Natural killer cell treated with Interleukin-12 subunit alpha and Interleukin-12 subunit beta and Interleukin-15 and Interleukin-18, amount 100 ng/mL, for 72 hours (primary cell): ENCODE data around the gene MYLK. TPM values are rescaled to one million over a fixed set of nuclear protein-coding genes. Genes with fewer than 3 reads are reported as not detected.

Experiments used
- ATAC-seq, 2 donors: fragments of 150-1000 bp; cut with Tn5 transposase in 1 of 2; sonication (Bioruptor Pico), chemical (Tn5 transposase) in 1 of 2; 2 replicates each; pipeline ENCODE4 v1.10.0; 2021
- DNase-seq: peaks from one replicate; pipeline ENCODE4 v3.0.0; 2022; ENCODE audit warnings: low spot score
- H3K27ac Mint-ChIP-seq, 2 donors: 1 replicate in 1 of 2; 2 replicates in 1 of 2; pipeline ENCODE4 v1.8.0; 2022; ENCODE audit warnings: mixed read lengths in 2 of 2, mild to moderate bottlenecking in 1 of 2, moderate library complexity in 1 of 2
- H3K27me3 Mint-ChIP-seq, 2 donors: 1 replicate in 1 of 2; 2 replicates in 1 of 2; pipeline ENCODE4 v1.8.0; 2022; ENCODE audit warnings: mixed read lengths in 2 of 2
- H3K36me3 Mint-ChIP-seq: one replicate; pipeline ENCODE4 v1.8.0; 2022; ENCODE audit warnings: mixed read lengths
- H3K4me1 Mint-ChIP-seq, 2 donors: 1 replicate in 1 of 2; 2 replicates in 1 of 2; pipeline ENCODE4 v1.8.0; 2022; ENCODE audit warnings: low read depth in 2 of 2, mixed read lengths in 2 of 2, mild to moderate bottlenecking in 1 of 2
- H3K4me3 Mint-ChIP-seq: one replicate; pipeline ENCODE4 v1.8.0; 2022; ENCODE audit warnings: mixed read lengths
- H3K9me3 Mint-ChIP-seq: 2 replicates; pipeline ENCODE4 v1.8.0; 2022; ENCODE audit warnings: mixed read lengths
- total RNA-seq, 2 donors: library from RNA; stranded (reverse); gene quantifications; one replicate each; pipeline ENCODE4 v1.2.3, GENCODE V29; 2022

MYLK gene
- total RNA-seq, 2 donors from 2014 or later = 0.12 to 0.14 TPM

DNA sequence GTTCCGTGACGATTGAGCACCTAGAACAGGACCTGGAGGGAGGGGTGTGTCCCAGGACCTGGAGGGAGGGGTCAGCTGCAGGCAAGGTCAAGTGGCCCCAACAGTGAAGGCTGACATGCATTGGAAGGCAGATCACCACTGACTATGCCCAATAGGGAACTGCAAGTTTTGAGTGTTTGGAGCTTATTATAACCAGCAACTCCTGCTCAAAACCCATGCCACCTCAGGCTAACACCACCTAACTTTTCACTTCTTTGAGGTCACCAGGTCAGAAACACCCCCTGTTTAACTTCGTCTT lies 93.1 kb downstream of the MYLK start:
- Mint-ChIP-seq H3K4me1 (no peaks in the 10 kb centered on the region), H3K36me3 (no peaks in the 10 kb centered on the region)
- peak in 1 of 2 donors; percentile 29 for ATAC-seq

DNA sequence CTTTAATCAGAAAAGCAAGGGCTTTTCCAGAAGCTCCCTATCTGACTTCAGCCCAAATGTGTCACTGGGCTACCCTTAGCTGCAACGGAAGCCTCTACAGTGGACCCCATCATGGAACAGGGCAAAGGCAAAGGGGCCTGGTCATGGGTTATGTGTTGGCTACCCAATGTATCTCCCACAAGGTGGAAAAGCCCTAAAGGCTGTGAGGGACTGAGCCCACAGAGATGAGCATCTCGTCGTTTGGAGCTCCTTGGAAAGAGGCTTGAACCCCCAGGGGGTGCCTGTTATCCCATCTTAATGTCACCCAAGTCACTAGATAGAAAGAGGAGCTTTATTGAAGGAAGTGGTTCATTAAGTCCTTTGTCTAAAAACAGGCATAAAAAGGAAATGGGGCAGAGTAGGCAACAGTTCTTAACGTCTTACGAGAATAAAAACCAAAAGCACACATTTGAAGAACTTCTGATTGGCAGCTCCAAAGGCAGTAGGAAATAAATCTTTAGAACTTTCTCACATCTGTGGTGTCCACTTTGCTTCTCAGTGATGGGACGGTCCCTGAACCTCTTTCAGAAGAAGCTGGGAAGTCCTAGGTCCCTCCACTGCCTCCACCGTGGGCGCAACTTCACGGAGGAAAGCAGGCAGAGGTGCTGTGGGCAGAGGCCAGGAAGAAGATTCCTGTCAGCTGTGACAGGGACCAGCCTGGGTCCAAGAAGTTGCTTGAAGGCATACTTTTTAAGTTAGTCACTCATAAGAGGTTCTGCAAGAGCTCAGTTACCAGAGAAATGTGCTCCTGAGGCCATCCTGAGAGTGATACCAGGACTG lies 93.7 kb downstream of the MYLK start:
- ATAC-seq (peak in 1 of 2 donors; percentile 24), DNase-seq (no peak)
- Mint-ChIP-seq H3K27me3 (peaks cover 0 to 33% of the 10 kb centered on the region in 2 donors), H3K36me3 (no peaks in the 10 kb centered on the region), H3K27ac (no peak overlapping the region), H3K4me1 (no peaks in the 10 kb centered on the region), H3K9me3 (no peaks in the 10 kb centered on the region), H3K4me3 (no peak overlapping the region)

More for the DNA sequence above, 93.1 kb downstream of the MYLK start:
- Mint-ChIP-seq H3K9me3 (no peaks in the 10 kb centered on the region), H3K4me3 (no peak overlapping the region), H3K27me3 (peaks cover 0 to 36% of the 10 kb centered on the region in 2 donors), H3K27ac (no peak overlapping the region)
- no peak for DNase-seq

DNA sequence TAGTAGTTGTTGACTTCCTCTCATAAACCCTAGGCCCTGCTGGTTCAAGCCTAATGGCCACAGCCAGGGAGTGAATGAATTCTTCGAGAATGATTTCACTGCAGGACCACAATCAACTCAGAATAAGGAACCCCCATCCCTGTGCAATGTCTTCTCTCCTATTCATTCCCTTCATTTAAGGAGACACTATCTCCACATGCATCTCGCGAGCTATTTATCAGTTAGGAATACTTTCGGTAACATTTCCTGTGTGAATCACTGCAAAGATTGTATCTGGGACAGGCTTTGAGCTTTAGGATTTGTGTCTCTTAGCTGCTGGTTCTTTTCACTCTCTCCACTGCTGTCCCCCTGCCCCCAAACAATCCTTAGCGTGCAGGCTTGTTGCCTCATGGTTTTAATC lies 94.4 kb downstream of the MYLK start:
- H3K27ac Mint-ChIP-seq = no peak overlapping the region
- DNase-seq = no peak
- H3K9me3 Mint-ChIP-seq = no peaks in the 10 kb centered on the region
- no peak for ATAC-seq
- no peaks in the 10 kb centered on the region for H3K4me1 Mint-ChIP-seq
- H3K27me3 Mint-ChIP-seq = peaks cover 0 to 28% of the 10 kb centered on the region in 2 donors
- no peaks in the 10 kb centered on the region for H3K36me3 Mint-ChIP-seq
- no peak overlapping the region for H3K4me3 Mint-ChIP-seq

DNA sequence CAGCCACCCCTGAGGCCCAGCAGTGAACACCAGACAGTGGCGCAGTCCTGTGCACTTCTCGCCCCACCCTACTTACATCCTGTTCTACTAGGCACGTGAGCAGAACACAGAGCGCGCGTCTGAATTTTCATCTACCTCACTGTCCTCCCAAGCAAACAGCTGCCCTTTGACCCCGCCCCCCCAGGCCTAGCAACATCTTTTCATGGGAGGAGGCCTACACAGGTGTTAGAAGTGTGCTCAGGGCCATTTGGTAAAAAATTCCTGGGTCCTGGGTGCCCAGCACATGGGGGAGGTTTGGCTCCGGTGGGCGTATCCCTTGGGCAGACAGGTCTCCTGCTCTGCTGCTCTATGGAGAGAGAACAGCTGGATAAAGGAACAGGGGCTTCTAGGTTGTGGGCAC lies 95.0 kb downstream of the MYLK start:
- Mint-ChIP-seq H3K27ac (no peak overlapping the region), H3K36me3 (no peaks in the 10 kb centered on the region), H3K4me1 (no peaks in the 10 kb centered on the region), H3K4me3 (no peak overlapping the region), H3K27me3 (peaks cover 3 to 28% of the 10 kb centered on the region in 2 donors), H3K9me3 (no peaks in the 10 kb centered on the region)
- DNase-seq = no peak
- ATAC-seq = peak in 1 of 2 donors; percentile 17

DNA sequence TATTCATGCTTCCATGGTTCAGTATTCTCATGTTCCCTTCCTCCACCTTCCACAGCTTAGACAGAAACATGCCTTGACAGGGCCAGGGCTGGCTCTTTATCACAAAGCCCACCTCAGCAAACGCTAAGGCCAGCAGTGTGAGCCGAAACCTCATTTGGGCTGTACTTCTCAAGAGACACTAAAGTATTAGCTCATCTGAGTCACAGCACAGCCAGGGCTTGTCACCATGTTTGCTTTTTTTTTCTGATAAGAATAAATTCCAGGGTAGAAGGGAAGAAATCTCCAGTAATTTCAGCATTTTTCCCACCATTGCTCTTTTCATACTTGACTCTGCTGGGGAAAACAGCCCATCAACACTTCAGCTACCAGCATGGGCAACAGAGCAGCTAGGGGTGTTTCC lies 95.4 kb downstream of the MYLK start:
- no peak for DNase-seq
- no peak for ATAC-seq
- Mint-ChIP-seq H3K9me3 (no peaks in the 10 kb centered on the region), H3K4me1 (no peaks in the 10 kb centered on the region), H3K27ac (no peak overlapping the region), H3K36me3 (no peaks in the 10 kb centered on the region), H3K4me3 (no peak overlapping the region), H3K27me3 (peaks cover 3 to 28% of the 10 kb centered on the region in 2 donors)

DNA sequence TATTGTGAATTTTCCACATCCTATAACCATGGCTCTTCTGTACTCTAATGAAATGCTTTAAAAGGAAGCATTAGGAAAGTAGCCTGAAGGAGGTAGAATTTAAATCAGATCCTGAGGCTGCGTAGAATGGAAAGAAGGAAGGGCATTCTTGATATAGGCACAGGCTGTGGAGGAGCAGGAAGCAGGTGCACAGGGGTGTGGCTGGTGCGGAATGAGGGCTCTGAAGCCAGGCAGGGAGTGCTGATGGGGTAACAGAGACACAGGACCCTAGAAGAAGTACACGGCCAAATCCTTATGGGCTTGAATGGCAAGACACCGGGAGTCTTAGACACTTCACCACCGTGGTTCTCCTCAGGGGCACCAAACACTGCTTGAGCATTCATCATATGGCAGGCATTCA lies 97.0 kb downstream of the MYLK start:
- H3K27me3 Mint-ChIP-seq = peaks cover 3 to 16% of the 10 kb centered on the region in 2 donors
- no peaks in the 10 kb centered on the region for H3K9me3 Mint-ChIP-seq

DNA sequence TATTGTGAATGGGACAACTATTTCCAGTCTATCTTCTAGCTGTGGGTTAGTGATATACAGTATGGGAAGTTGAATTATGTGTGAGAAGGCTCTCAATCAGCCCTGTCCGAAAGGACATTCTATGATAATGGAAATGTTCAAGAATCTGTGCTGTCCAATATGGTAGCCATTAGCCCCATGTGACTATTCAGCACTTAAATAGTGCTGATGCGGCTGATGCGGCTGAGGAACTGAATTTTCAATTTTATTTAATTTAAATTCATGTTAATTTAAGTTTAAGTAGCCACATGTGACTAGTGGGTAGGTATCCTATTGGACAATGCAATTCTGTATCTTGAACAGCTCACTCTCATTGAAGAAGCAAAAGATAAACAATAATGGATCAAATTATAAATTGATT lies 98.5 kb downstream of the MYLK start:
- Mint-ChIP-seq H3K27ac (no peak overlapping the region), H3K4me1 (no peaks in the 10 kb centered on the region), H3K36me3 (no peaks in the 10 kb centered on the region), H3K9me3 (no peaks in the 10 kb centered on the region), H3K27me3 (peaks cover 5 to 9% of the 10 kb centered on the region in 2 donors), H3K4me3 (no peak overlapping the region)
- DNase-seq (no peak), ATAC-seq (no peak)

More for the DNA sequence above, 97.0 kb downstream of the MYLK start:
- ATAC-seq (no peak), DNase-seq (no peak)
- Mint-ChIP-seq H3K27ac (no peak overlapping the region), H3K4me1 (no peaks in the 10 kb centered on the region), H3K36me3 (no peaks in the 10 kb centered on the region), H3K4me3 (no peak overlapping the region)

DNA sequence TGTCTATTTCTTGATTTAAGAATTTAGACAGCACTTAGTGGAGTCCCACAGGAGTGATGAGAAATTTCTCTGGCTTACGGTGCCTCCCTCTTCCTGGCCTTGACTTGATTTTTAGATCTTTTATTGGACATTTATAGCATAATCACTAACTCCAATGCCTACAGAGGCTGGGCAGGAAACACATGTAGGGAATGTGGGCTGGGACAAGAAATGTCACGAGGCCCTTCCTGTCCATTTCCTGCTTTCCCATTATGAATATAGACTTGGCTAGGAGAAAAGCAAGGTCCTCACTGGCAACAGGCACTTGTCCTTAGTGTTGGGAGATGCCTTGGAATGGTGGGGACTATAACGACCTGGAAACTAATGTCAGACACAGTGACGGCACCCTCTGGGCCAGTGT lies 100.3 kb downstream of the MYLK start:
- Mint-ChIP-seq H3K9me3 (no peaks in the 10 kb centered on the region), H3K36me3 (no peaks in the 10 kb centered on the region), H3K27me3 (peaks cover 7 to 8% of the 10 kb centered on the region in 2 donors), H3K4me3 (no peak overlapping the region), H3K4me1 (no peaks in the 10 kb centered on the region), H3K27ac (no peak overlapping the region)
- no peak for ATAC-seq
- no peak for DNase-seq

DNA sequence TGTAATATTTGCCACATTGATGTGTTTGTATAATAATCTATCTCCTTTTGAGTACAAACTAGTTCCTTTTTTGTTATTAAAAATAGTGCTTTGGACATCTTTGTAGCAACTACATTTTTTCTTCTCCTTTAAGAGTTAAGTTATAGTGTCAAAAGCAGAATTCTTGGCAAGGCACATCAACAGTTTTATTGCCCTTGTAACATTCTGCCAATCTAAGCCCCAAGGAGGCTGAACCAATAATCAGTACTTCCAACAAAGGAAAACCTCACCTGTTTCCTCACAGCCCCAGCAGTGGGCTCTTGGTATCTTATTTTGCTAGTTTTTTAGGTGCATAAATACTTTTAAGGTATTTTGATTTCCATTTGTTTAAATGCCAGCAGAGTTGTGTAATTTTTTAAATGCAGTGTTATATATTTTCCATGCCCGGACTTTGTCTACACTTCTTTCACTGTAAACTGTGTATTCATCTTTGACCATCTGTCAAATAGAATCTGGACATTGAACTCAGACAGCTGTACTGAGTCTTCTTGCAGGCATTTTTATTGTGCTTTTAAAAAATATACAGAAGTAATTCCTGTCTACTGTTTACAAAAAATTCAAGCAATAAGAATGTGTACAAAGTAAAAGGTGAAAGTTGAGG lies 101.0 kb downstream of the MYLK start:
- no peaks in the 10 kb centered on the region for H3K36me3 Mint-ChIP-seq
- ATAC-seq = no peak
- no peaks in the 10 kb centered on the region for H3K4me1 Mint-ChIP-seq

DNA sequence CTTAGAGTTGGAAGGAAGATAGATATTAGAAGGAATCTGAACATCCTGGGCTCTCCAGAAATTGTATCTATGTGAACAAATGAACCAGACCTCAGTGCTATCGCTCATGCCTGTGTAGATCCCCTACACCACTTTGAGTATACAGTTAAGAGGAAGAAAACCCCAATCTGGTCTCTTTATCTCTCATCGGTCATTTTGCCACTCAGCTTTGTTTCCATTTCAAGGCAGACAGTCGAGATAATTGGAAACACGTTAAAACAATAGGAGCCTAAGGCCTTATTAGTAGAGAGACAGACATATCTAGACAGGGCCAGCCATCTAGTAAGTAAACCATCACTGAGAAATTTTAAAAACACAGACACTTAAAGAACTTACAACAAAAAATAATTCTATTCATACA lies 101.6 kb downstream of the MYLK start:
- ATAC-seq (no peak), DNase-seq (no peak)
- Mint-ChIP-seq H3K27me3 (peaks cover 7 to 8% of the 10 kb centered on the region in 2 donors), H3K4me3 (no peak overlapping the region), H3K4me1 (no peaks in the 10 kb centered on the region), H3K27ac (no peak overlapping the region), H3K36me3 (no peaks in the 10 kb centered on the region), H3K9me3 (no peaks in the 10 kb centered on the region)

More for the DNA sequence above, 101.0 kb downstream of the MYLK start:
- no peaks in the 10 kb centered on the region for H3K9me3 Mint-ChIP-seq
- no peak overlapping the region for H3K4me3 Mint-ChIP-seq
- no peak for DNase-seq
- peaks cover 7 to 8% of the 10 kb centered on the region in 2 donors for H3K27me3 Mint-ChIP-seq
- H3K27ac Mint-ChIP-seq = no peak overlapping the region

DNA sequence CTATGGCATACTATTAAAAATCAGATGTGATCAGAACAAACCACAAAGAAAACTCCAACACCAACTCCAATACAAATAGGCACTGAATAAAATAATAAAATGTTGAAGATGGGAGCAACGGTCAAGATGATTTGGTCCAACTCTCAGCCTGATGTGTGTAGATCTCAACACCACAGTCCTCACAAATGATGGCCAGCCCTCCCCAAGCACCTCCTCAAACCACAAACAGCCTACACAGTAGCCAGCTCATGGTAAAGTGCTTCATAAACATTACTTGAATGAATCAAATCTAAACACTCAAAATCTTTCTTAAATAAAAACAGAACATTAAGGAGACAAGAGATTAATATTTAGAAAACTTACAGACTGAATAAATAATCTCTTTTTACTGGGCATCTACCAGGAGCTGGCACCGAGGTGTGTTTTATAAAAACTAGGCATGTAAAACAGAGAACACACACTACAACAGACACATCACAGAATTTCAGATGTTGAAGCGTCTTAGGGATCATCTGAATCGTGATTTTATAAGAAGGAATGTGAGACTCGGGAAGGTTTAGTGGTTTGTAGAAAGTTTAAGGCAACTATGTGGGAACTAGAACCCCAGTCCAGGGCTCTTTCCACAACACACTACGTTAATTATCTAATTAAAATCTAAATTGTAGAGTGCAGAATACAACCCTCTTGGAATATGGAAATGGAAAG lies 102.4 kb downstream of the MYLK start:
- peaks cover 7 to 8% of the 10 kb centered on the region in 2 donors for H3K27me3 Mint-ChIP-seq
- H3K4me3 Mint-ChIP-seq = no peak overlapping the region
- no peaks in the 10 kb centered on the region for H3K36me3 Mint-ChIP-seq
- DNase-seq = no peak
- no peak overlapping the region for H3K27ac Mint-ChIP-seq
- no peaks in the 10 kb centered on the region for H3K9me3 Mint-ChIP-seq
- ATAC-seq = no peak
- no peaks in the 10 kb centered on the region for H3K4me1 Mint-ChIP-seq

DNA sequence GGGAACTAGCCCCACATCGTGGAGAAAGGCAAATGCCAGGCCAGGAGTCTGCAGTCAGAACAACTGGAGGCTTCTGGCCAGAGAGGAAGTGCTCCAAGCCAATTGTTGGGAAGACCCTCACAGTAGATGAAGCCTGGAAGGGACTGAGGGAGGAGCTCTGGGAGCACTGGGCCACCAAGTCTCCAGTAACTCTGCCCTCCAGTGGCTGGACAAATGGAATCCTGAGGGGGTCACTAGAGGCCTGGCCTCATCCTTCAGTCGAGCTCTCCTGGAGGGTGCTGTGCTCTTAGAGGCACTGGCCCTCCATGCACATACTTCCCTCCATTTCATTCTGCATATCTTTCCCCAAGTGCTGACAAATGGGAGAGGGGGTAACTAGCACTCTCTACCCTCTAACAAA lies 103.0 kb downstream of the MYLK start:
- H3K9me3 Mint-ChIP-seq = no peaks in the 10 kb centered on the region
- H3K36me3 Mint-ChIP-seq = no peaks in the 10 kb centered on the region
- no peak overlapping the region for H3K27ac Mint-ChIP-seq
- DNase-seq = no peak
- peaks cover 7 to 8% of the 10 kb centered on the region in 2 donors for H3K27me3 Mint-ChIP-seq
- ATAC-seq = no peak
- no peaks in the 10 kb centered on the region for H3K4me1 Mint-ChIP-seq
- H3K4me3 Mint-ChIP-seq = no peak overlapping the region

DNA sequence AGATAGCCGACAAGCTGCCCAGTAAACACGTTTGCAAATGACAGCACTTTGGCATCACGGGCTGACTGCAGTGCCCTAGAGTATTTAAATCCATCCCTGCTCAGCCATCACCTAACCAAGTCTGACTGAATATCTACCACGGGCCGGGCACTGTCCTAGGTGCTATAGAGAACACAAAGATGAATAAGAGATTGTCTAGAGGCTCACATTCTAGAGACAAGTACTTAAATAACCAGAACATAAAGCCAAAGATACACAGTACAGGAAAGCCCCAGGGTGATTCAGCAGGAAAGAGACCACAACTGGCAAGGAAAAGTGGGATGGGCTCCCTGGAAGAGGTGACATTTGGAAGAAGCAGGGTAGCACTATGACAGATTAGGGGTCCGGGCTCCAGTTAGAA lies 103.5 kb downstream of the MYLK start:
- DNase-seq (no peak), ATAC-seq (no peak)
- Mint-ChIP-seq H3K4me3 (no peak overlapping the region), H3K9me3 (no peaks in the 10 kb centered on the region), H3K27ac (no peak overlapping the region), H3K4me1 (no peaks in the 10 kb centered on the region), H3K27me3 (peaks cover 7 to 8% of the 10 kb centered on the region in 2 donors), H3K36me3 (no peaks in the 10 kb centered on the region)

DNA sequence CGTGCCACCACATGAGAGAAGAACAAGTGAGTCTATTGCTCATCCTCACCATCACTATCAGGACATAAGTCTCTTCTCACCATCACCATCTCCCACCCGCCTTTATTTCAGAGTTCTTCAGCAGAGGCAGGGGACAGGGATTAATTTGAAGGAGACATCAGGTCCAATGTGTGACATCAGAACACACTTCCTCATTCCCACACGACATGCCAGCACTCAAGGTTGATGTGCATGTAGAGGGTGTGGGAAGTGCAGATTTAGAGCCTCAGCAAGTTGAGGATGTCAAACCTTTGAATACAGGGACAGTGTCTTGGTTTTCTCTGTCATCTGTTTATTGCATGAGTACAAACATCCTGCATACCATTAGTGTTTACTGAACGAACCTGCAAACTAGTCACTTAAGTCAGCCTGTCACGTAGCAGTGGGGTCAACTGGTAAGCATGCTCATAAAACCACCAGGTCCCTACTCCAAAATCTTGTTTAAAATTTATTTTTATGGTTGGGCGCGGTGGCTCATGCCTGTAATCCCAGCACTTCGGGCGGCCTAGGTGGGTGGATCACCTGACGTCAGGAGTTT lies 104.4 kb downstream of the MYLK start:
- no peaks in the 10 kb centered on the region for H3K9me3 Mint-ChIP-seq
- H3K4me1 Mint-ChIP-seq = no peaks in the 10 kb centered on the region
- H3K4me3 Mint-ChIP-seq = no peak overlapping the region
- peaks cover 7 to 8% of the 10 kb centered on the region in 2 donors for H3K27me3 Mint-ChIP-seq
- ATAC-seq (no peak), DNase-seq (no peak)
- no peak overlapping the region for H3K27ac Mint-ChIP-seq
- no peaks in the 10 kb centered on the region for H3K36me3 Mint-ChIP-seq
